ENCODE results near the gene AK9.
A peak's percentile ranks its signal among the peaks of the same experiment; 100 is the strongest.

AK9 gene

DNA sequence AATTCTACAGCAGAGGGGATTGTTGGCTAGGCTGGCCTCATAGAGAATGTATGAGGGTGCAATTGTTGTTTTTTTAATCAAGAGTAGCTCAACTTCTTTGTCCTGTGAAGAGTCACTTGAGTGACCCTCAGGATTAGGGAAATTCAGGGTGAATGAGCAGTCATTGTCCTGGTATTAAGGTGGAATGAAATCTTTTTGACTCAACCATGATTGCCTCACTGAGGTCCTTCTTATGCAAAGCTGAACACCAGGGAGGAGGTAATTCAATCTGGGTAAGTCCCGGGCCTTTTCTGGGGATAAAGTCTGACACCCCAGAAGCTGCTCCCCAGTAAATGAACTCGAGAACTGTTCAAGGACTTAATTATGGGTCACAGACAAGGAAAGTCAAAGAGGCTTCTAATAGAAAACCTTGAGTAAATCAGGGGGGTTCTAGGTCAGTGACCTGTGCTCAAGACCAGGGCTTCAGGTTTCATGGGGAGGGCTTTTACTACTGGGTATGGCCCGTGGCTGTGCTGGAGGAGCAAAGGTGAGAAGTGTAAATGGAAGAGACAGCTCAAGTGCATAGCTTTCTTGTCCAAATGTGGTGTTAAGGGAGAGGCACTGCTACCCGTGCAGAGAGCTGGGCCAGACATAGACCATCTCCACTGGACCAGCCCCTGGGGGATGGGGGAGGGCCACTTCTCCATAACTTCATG, 182.7 kb downstream of the AK9 start:
- DNase-seq, result no peak

DNA sequence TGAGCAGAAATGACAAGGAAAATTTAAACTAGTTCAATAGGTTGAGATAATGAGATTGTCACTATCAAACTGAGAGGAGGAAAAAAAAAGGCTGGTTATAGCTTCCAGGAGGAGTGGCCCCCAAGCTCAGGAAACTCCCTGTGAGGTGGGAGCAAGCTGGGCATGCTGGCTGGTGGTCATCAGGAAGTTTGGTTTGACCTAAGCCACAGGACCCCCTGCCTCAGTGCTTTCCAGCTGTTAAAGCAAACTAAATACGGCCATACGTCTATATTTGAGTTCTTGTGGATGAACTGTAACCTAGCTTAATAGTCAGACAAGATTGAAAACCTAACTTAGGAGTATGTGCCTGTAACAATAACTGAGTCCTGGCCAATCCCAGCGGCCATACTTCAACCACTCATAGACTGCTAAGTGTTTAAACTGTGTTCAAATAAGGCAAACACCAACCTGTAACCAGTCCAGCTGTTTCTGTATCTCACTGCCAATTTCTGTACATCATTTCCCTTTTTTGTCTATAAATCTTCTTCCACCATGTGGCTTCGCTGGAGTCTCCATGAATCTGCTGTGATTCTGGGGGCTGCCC, 183.4 kb downstream of the AK9 start:
- DNase-seq, result no peak

DNA sequence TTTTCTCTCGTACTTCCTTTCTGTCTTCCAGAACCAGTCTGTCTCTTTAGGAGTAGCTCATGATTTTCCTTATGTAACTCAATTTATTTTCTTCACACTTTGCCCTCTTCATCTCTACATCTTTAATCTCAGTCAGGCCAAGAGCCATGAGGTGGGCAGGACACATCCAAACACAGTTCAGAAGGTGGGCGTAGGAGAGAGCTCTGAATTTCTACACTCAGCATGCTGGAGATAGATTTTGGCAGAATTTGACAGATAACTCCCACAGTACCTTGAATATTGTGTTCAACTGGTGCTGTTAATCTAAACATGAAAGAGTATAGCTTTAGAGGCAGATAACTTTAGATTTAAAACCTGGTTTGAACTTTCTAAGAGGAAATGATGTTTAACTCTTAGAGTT, 184.2 kb downstream of the AK9 start:
- no peak for DNase-seq

DNA sequence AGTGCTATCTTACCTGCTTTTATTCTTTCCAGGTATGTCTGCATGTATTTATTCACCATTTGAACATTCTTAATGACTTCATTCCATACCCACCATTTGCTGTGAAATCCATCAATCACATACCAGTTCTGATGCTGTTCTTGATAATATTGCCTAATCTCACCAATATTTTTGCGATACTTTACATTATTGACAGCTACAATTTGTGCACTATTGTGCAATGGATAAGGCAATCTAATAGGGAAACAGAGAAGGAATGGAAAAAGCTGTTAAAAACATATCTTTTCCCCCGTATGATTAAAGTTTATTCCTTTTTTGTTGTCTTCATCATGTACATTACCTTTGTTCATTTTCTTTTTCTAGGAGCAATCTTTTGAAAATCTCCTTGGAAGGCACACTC, 184.7 kb downstream of the AK9 start:
- no peak for DNase-seq

DNA sequence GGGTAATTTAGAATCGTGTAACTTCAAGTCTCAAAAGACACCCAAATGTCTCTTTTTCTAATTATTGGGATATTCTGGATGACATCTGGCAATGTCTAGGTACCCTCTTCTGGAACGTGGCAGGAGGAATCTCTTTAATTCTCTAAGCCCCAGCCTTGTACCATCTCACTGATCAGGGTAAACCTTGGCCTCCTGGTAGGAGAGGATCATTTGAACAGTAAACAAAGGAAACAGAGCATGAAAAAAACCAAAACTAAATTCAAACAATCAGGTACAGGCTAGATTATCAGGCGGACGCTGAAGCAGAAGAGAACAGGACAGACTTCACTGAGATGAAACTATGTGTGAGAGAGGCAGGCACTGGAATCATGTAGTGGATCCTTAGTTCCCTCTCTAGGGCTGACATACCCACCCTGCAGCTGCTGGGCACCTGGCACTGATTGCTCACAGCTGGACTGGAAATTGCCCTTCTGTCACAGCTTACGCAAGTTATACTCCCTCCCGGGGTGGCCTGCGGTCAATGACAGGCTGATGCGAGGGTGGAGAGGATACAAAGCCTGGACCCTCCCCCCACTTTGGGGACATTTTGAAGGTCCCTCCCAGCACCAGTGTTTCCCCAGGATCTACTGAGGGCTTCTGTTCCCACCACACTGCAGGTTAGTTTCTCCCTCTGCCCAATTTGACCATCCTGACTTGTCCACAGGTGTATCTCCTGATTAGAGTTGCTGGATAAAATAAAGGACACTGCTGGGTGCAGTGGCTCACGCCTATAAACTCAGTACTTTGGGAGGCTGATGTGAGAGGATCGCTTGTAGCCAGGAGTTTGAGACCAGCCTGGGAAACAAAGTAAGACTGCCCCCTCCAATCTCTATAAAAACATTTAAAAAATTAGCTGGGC, 187.4 kb downstream of the AK9 start:
- DNase-seq, result no peak

DNA sequence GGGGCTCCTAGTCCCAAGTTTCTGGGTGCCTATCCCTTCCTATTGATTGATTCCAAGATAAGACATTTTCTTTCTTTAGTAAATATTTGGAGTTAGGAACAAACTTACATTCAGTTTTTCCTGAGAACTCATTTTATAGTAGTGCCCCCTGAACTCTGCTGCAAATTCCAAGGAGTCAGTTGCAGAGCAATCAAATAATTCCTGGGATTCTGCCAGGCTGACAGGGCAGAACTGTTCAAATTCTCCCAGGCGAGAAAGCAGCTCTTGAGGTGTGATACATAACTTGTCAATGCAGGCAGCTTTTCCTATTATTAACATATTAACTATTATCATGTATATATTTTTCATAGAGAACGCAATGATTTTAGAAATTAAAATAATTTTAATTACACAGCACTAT, 192.1 kb downstream of the AK9 start:
- no peak for DNase-seq

DNA sequence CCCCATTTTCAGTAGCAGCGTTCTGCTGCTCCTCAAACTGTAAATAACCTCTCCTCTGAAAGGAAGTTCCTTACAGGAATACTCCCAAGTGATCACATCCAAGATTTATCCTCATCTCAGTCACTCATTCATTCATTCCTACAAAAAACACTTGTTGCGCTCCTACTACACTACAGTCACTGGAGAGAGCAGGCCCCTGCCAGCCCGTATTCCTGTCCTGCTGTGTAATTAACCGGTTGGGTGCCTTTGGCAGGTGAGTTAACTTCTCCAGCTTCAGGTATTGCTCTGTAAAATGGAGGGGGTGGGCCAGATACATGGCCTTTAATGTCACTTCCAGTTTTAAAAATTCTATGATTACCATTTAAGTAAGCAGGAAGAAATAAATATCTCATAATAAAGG, 192.9 kb downstream of the AK9 start:
- no peak for DNase-seq

DNA sequence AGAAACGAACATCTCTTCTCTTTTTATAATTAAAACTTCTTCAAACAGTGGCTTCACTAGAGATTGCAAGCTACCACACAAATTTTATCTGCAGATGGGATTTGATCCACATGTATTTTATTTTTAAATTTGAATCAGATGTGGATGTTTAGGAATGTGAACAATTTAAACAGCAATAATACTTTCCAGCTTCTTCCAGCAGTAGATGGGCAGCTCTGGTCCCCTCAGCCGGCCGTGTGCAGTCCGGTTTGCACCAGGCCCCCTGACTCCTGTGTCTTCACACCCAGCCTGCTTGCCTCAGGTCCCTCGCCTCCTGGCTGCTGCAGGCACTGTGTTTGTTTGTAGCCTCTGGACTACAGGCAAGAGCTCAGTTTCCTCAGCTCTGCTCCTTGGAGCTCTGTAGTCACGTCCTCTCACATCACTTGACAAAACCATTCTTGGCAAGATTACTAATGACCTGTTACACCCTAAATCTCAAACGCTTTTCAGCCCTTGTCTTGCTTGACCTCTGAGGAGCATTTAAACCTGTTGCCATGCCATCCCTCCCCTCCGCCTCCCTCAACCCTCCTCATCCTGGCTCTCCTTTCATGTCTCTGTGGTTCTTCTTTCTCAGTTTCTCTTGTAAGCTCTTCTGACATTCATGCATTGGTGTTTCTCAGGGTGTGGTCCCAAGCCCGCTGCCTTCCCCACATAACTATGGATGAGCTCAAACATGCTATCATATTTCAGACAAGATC, 194.8 kb downstream of the AK9 start:
- DNase-seq, result no peak

DNA sequence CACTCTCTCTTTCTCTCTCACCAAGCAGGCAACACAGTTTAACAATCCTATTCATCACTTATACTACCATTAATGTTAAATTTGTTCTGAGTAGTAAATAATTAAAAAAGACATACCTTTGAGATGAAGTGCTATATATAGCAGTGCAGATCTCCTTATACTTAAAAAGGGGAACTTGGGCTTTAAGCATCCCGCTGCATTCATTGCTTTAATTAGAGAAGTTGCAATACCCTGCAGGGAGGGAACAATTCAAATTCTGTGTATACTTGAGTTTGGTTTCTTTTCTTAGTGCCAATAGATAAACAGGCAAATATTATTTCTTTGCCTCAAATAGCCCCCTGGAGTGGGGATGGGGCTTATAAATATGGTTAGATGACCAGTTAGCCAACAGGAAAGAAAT, 197.1 kb downstream of the AK9 start:
- DNase-seq, result no peak

DNA sequence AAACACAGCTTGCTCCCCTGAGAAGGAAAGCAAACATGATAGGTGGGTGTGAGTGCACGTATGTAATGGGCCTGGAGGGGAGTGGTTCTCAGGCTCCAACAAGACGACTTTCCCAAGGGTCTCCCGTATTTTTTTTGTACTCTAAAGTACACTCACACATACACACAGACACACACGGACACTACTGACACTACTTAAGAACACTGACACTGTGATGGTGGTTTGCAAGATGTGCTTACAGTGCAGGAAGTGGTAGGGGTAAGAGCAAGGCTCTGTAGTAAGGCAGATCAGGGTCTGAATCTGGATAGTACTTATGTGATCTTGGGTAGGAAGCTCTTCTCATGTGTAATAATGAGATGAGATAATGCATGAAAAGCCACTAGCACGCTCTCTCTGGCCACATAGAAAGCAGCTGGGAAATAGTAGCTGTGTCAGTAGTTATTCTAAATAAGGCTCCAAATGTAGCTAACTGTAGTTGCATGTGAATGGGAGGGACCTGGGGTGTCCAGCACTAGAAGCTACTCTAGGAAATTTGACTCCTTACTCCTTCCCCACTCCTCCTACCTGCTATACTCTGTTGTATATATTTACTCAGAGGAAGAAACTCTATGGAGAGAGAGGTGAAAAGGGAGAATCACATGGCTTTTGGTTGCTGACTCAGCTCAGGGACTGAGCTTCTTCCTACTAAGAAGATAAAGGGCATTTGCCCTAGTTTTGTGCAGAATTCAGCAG, 199.6 kb downstream of the AK9 start:
- DNase-seq, result peak; percentile 26

DNA sequence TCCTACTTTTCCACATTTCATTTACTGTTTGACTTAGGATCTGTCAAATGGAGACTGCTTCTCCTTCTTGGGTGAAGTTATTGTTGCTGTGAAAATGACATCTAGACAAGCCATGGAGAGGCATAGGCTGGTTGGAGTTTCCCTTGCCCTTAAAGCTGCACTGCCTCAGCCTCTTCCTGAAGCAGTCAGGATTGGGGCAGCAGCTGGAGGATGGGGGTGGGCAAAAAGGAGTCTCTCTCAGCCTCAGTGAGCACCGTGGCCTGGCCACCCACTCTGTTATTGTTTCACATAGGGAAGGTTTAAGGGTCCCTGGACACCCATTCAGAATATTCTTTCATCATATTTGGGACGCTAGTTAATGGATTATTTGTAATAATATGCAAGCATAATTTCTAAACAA, 200.3 kb downstream of the AK9 start:
- DNase-seq, result no peak

DNA sequence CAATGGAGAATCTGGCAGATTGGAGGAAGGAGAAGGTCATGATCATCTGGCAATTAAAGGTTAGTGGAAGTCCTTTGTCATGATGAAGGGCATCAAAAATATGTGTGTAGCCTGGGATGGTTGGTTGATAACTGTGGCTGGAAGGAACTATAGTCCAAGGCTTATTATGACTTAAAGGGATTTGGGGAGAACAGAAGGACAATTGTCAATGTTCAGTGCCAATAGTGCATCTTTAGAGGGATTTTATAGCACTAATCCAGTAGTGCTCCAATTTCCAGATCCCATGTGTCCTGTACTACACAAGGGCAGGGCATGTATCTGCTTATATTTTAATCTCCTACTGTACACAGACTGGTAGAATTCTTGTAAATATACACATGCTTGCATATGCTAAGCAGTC, 203.0 kb downstream of the AK9 start:
- DNase-seq, result no peak

DNA sequence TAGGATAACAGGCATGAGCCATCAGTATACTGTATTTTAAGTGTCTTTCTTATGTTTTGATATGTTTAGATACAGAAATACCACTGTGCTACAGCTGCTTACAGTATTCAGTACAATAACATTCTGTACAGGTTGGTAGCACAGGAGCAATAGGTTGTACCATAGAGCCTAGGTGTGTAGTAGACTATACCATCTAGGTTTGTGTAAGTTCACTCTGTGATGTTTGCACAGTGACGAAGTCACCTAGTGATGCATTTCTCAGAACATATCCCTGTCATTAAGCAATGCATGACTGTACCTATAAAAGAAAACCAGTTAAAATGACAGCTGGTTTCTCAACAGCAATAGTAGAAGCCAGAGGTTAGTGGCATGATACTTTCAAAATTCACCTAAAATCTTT, 204.9 kb downstream of the AK9 start:
- DNase-seq, result no peak

DNA sequence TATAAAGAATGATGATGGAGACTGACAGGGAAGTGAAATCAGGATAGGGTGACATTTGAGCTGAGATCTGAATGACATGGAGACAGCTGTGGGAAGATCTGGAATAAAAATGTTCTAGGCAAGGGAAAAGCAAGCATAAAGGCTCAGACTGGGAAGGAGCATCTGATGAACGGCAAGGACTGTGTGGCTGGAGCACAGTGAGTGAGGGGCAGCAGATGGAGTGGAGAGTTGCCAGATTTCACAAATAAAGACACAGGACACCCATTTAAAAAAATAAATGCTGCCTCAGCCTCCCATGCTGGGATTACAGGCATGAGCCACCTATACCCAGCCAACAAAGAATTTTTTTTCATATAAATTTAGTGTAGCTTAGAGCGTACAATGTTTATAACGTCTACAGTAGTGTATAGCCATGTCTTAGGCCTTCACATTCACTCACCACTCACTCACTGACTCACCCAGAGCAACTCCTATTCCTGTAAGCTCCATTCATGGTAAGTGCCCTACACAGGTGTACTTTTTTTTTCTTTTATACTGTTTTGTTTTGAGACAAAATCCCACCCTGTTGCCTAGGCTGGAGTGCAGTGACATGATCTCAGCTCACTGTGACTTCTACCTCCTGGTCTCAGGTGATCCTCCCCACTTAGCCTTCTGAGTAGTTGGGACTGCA, 205.6 kb downstream of the AK9 start:
- no peak for DNase-seq

DNA sequence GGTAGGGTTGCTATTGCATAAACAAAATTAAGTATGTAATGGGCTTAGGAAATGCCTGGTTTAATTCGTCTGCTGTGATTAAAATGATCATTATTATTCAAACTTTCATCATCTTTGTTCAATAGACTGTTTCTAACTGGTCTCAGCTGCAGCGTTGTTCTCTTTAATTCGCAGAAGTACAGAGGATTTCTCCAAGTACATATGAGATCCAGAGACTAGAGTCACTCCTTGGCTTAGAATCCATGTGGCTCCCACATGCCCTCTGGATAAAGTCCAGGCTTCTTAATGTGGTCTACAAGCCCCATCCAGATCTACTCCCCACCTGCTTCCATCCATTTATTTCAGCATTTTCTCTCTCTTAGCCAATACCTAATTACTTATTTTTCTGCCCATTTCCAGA, 206.9 kb downstream of the AK9 start:
- no peak for DNase-seq

DNA sequence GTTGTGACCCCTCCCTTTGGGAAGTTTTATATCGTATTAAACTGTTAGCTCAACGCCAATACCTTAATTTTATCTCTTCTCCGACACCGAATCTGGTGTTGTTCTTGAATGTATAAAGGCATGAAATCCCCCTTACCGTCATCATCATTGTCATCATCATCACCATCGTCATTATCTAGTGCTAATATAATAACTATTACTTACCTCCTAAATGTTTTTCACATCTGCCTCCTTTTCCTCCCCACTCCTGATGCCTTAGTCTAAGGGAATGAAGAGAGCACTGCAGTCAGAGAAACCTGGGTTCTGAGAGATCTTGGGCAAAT, 207.3 kb downstream of the AK9 start:
- DNase-seq, result no peak

DNA sequence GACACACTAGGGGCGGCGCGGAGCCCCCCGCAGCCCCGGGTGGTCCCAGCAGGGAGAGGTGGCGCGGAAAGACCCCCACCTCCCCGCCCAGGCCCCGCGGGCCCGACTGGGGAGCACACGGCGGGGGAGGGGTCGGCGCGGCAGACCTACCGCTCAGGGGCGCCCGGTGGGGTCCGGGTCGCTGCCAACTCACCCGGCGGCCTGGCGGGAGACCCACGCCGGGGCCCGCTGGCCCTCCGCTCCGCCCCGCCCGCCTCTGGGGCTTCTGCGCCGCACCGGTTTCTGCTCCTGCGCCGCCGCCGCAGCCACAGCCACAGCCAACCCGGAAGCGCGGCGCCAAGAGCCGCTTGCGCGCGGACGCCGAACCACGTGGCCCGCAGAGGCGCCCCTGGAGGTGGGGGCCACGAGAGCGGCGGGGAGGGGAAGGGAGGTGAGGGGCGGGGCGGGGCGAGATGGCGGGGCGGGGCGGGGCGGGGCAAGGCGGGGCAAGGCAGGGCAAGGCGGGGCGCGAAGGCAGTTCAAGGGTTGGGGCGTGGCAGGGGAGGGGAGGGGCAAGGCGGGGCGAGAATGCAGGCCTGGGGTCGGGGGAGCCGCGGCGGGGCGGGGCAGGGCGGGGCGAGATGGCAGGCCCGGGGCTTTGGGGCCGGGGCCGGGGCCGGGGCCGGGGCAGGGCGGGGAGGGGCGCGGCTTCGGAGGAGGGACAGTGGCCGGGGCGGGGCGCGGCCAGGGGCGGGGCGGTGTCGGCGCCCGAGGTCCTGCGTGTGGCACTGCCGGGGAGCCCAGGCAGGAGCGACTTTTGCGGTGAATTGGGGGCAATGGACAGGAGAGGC, 207.9 kb downstream of the AK9 start, which contains the start of gene ZBTB24:
TSS of gene ZBTB24 (minus strand) at position 315 of the 830 bp plus-strand sequence. CDS start 1,193 bp downstream, outside the sequence.
- DNase-seq, result peak; percentile 95

DNA sequence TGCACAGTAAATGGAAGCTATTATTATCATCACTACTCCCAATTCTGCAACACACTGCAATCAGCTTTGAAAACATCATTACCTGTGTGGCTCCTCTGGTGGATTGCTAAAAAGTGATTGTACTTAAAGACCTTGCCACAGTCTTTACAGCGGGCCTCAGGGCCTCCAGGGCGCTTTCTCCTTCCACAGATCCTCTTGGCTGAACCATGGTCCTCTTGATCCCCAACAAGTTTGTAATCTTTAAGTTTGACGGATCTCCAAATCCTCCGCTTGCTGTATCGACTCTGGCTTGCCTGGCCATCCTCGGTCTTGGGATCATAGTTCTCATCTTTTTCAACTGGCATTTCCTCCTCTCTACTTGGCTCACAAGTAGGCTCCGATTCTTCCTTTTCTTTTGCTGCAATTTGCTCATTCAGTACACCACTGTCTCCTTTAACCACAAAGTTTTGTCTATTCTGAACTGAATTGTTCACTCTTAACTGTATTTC, 210.0 kb downstream of the AK9 start:
- no peak for DNase-seq

DNA sequence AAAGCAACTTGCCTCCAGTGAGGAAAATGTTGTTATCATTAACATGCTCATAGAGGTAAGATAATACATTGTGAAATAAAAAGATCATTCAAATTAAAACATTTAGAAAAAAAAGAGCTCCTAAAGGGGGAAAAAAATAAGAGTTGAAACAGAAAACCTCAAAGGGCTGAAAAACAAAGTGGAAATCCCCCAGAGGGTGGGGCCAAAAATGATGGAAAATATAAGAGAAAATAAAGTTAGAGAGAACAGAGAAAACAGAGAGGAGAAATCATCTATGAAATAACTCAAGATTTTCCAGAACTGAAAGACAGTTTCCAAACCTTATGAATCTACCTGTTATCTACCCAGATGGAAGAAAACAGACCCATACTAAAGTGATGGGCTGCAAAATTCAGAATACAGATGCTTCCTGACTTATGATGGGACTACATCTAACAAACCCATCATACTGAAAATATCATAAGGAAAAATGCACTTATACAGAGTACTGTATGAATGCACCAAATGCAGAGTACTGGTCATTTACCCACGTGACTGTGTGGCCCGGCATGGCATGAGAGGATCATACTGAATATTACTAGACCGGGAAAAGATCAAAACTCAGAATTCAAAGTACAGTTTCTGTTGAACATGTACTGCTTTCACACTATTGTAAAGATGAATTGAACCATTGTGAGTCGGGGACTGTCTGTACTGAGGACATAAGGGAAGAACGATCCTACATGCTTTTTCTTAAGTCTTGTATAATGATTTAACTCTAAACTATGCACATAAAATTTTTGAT, 212.0 kb downstream of the AK9 start:
- DNase-seq, result peak; percentile 17

DNA sequence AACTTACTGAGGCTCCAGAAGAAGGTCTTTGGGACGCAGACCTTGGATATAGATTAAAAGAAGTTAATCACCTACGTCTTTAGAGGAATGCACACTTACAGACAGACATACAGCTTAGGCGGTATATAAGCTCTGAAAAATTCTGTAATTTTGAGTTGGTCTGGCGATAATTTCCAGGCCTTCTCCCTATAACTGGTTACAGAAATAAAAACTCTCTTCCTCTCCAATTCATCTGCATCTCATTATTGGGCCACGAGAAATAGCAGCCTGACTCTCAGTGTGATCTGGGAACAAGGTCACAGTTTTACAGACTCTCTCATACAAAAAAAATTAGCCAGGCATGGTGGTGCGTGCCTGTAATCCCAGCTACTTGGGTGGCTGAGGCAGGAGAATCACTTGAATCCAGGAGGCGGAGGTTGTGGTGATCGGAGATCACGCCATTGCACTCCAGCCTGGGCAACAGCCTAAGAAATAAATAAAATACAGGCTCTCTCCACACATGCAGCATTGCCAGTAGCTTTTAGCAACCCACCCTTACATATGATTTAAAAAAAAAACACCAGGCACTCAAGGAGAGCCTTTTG, 212.7 kb downstream of the AK9 start:
- DNase-seq, result no peak

Measured in CD4-positive, alpha-beta T cell treated with Interleukin-17A for 4 hours (primary cell).